Measurements from ENCODE around the gene PRTG. TPM values are rescaled to one million over a fixed set of nuclear protein-coding genes. Genes with fewer than 3 reads are reported as not detected.

PRTG gene
- total and polyA plus RNA-seq, 2 experiments from 2014 or later: 0.63 to 3.4 TPM

- peaks cover 19% of the 10 kb centered on the region; the same call in 2 of the 3 replicates for H3K9me3 Mint-ChIP-seq
These were observed 180.4 kb downstream of the PRTG start for GRCh38 chr15:55562601-55563000.

More at GRCh38 chr15:55562601-55563000, 180.4 kb downstream of the PRTG start:
- no peak overlapping the region for H3K27ac ChIP-seq (ENCODE audit: low read depth)
- H3K27me3 ChIP-seq (ENCODE audit: insufficient read depth): no peaks in the 10 kb centered on the region
- H3K4me2 ChIP-seq: no peak overlapping the region
- no peak for TF ChIP-seq STAT1 (IDR thresholded peaks at IDR 0.05; ENCODE audit: unreplicated experiment)
- TF ChIP-seq CTCF (conservative IDR thresholded peaks at IDR 0.05; ENCODE audit: low read depth in 2 of 2): no peak
- TF ChIP-seq EZH2 (IDR thresholded peaks at IDR 0.05; ENCODE audit: low read depth, unreplicated experiment): no peak
- TF ChIP-seq NANOG (IDR thresholded peaks at IDR 0.05; ENCODE audit: borderline replicate concordance): no peak
- no peak for TF ChIP-seq ZNF331 (CRISPR knock-in tag; IDR thresholded peaks at IDR 0.05; ENCODE audit: low read depth)
- TF ChIP-seq EZH2phosphoT487 (IDR thresholded peaks at IDR 0.05; ENCODE audit: unreplicated experiment): no peak
- no peak for TF ChIP-seq ETS1 (IDR thresholded peaks at IDR 0.05)
- TF ChIP-seq REST (IDR thresholded peaks at IDR 0.05; ENCODE audit: unreplicated experiment): no peak
- no peak for TF ChIP-seq POLR2AphosphoS5 (IDR thresholded peaks at IDR 0.05; ENCODE audit: low read depth)
- no peak for TF ChIP-seq ZNF114 (CRISPR knock-in tag; IDR thresholded peaks at IDR 0.05)
- no peak for TF ChIP-seq JUNB (IDR thresholded peaks at IDR 0.05; ENCODE audit: unreplicated experiment)
- TF ChIP-seq ZNF462 (CRISPR knock-in tag; IDR thresholded peaks at IDR 0.05): no peak
- no peak for TF ChIP-seq CREB1 (CRISPR knock-in tag; IDR thresholded peaks at IDR 0.05; ENCODE audit: low read depth)
- H3K36me3 Mint-ChIP-seq (ENCODE audit: low read depth): peaks cover 5% of the 10 kb centered on the region; the same call in 1 of the 3 replicates
- no peak overlapping the region for H3K4me3 Mint-ChIP-seq
- no peaks in the 10 kb centered on the region for H3K9me2 ChIP-seq (ENCODE audit: insufficient read depth)
- H3F3A ChIP-seq (replicated peaks; ENCODE audit: low read depth): no peaks in the 10 kb centered on the region
- ATAC-seq (no peak), DNase-seq (ENCODE audit: low spot score) (no peak)
- no peaks in the 10 kb centered on the region for H4K20me1 ChIP-seq (replicated peaks; ENCODE audit: insufficient read depth)
- H3K4me1 Mint-ChIP-seq: no peaks in the 10 kb centered on the region
- no peak overlapping the region for H3K27ac Mint-ChIP-seq
- no peaks in the 10 kb centered on the region for H3K36me3 ChIP-seq (ENCODE audit: insufficient read depth)
- no peaks in the 10 kb centered on the region for H3K4me1 ChIP-seq (ENCODE audit: insufficient read depth)
- no peak overlapping the region for H3K4me3 ChIP-seq
- H3K27me3 Mint-ChIP-seq (ENCODE audit: insufficient read depth, low read depth, poor library complexity): no peaks in the 10 kb centered on the region
- H2AFZ ChIP-seq: no peak overlapping the region
- no peaks in the 10 kb centered on the region for H3K79me2 ChIP-seq (replicated peaks; ENCODE audit: insufficient read depth)

Measured in GM23338 (cell line).